ENCODE data around the gene GRIK1.

Gene GRIK1

DNA sequence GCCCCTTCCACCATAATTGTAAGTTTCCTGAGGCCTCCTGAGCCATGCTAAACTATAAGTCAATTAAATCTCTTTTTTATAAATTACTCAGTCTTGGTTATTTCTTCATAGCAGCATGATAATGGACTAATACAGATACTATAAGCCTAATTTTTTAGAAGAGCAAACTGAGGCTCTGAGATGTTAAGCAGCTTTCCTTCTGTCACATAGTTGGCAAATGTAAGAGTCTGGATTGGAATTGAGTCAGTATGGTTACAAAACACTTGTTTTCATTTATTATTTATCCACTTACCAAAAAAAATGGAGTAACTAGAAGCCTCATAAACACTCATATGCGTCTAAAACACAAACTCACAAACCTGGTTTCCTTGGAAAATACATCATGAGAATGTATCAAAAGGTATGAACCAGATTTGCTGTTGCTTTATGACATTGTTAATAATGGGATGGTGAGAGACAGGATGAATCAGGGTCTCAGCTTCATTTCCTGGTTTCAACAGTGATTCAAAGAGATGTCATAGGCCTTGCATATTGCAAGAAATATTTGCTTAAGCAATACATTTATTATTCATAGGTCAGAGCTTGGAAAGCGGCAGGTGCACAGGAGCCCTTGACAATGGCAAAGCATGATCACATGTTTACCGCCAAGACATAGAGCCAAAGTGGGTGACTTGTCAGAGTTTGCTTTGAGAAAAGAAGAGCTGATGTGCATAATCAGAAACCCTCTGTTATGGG, 221.5 kb downstream of the GRIK1 start:
- no peak for DNase-seq (ENCODE audit: low read depth)

DNA sequence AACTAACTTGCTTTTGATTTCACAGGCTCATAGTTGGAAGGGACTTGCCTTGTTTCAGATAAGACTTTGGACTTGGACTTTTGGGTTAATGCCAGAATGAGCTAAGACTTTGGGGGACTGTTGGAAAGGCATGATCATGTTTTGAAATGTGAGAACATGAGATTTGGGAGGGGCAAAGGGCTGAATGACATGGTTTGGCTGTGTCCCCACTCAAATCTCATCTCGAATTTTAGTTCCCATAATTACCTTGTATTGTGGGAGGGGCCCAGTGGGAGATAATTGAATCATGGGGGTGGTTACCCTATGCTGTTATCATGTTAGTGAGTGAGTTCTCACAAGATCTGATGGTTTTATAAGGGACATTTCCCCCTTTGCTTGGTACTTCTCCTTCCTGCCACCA, 222.1 kb downstream of the GRIK1 start:
- no peak for DNase-seq (ENCODE audit: low read depth)

DNA sequence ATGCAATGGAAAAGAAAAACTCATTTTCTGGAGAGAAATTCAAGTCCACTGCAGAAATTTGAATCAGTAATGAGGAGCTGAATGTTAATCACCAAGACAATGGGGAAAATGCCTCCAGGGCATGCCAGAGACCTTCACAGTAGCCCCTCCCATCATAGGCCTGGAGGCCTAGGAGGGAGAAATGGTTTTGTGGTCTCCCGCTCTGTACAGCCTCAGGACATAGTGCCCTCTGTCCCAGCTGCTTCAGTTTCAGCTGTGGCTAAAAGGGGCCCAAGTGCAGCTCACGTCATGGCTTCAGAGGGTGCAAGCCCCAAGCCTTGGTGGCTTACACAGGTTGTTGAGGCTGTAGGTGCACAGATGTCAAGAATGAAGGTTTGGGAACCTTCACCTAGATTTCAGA, 223.0 kb downstream of the GRIK1 start:
- DNase-seq (ENCODE audit: low read depth): no peak

DNA sequence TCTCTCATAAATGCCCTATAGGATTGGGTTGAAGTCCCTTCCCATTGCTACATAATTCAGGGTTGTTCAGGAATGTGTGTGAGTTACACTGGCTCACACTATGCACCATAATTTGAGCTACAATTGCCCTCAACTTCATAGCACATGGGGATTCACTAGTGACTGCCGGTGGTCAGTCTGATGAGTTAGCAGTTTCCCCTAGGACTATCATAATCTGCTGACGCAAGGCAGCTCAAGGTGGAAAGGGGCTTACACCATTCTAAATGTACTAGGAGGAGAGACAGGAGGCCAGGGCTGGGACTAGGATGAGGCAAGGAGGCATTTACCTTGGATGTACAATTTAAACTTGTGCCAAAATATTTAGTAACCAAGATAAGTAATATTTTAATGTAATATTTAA, 224.7 kb downstream of the GRIK1 start:
- no peak for DNase-seq (ENCODE audit: low read depth)

DNA sequence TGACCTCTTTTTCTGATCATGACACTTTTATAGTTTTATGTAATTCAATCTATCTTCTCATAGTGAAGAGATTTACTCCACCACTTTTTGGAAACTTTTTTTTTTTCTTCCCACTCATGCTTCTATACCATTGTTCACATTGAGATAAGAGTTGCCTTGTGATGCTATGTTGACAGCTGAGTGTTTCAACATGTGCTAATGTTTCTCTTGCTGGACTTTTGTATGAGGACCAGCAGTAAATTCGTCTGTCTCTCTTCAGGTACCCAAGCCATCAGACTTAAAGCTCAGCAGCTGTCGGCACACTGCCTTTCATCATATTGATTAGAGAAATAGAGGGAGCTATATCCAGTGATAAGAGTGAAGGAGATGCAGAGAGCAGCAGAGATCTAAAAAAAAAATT, 227.0 kb downstream of the GRIK1 start:
- no peak for DNase-seq (ENCODE audit: low read depth)

DNA sequence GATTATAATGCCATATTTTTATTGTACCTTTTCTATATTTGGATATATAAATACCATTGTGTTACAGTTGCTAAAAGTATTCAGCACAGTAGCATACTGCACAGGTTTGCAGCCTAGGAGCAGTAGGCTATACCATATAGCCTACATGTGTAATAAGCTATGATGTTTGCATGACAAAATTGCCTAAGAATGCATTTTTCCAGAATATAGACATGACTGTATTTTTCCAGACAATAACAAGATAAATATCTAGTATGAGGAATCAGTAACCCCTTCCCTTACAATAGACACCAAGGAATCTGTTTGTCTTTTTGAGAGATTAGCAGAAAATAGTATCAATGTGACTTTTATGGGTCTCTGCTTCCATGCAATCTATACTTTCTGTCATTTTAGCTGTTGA, 228.6 kb downstream of the GRIK1 start:
- DNase-seq (ENCODE audit: low read depth): no peak

DNA sequence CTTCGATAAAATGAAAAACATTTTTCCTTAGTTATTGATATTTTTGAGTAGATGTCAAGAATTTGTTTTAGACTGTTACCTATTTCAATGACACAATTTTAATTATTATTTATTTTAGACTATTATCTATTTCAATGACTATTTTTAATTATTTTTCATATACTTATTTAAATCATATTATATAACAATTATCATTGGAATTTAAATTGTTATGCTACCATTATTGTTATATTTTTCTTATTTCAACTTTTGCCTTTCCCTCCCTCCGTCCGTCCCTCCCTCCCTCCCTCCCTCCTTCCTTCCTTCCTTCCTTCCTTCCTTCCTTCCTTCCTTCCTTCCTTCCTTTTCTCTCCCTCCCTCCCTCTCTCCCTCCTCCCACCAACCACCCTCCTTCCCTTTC, 229.3 kb downstream of the GRIK1 start:
- no peak for DNase-seq (ENCODE audit: low read depth)

DNA sequence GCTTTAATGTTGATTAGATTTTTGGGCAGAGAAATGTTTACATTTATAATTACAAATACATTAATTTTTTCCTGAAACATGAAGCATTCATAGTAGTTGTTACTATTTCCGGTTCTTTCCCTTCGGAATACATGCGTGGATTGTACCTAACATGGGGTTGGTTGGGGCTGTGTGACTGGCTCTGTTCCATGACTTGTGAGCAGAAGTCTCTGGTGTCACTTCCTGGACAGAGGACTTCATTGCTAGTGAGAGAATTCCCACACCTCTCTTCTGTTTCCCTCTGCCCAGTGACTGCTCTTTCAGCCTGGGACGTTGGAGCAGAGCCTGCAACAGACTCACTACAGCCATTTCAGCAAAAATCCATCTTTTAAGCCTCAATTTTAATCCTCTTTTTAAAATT, 231.4 kb downstream of the GRIK1 start:
- DNase-seq (ENCODE audit: low read depth): no peak

DNA sequence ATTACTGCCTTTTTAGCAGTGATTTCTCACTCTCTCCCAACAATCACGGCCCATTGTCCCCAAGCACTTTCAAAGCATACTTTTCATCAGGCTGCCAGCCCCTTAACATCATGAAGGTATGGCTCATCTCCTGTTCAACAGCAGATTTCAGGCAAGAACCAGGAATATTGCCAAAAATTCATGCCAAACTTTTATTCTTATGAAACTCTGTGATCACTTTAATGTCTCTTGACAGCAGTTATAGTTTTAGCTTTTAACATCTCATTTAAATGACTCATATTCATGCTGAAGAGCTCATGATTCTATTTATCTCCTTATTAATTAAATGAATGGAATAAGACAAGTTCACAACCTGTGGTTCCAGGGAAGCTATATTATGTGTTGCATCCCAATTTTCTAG, 235.1 kb downstream of the GRIK1 start:
- no peak for DNase-seq (ENCODE audit: low read depth)

DNA sequence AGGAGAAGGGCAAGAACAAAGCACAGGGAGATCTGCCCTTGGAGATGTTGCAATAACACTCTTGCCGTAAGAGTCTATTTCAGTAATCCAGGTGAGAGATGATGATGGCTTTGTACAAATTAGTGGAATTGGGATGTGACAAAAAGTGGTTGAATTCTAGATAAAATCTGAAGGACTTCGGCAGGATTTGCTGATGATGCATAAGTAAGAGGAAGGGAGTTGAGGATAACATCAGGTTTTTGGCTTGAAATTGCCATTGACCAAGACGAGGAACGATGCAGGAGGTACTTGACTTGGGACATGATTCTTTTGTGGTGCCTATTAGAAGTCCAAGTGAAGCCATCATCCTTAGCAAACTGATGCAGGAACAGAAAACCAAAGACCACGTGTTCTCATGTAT, 238.1 kb downstream of the GRIK1 start:
- DNase-seq (ENCODE audit: low read depth): no peak

DNA sequence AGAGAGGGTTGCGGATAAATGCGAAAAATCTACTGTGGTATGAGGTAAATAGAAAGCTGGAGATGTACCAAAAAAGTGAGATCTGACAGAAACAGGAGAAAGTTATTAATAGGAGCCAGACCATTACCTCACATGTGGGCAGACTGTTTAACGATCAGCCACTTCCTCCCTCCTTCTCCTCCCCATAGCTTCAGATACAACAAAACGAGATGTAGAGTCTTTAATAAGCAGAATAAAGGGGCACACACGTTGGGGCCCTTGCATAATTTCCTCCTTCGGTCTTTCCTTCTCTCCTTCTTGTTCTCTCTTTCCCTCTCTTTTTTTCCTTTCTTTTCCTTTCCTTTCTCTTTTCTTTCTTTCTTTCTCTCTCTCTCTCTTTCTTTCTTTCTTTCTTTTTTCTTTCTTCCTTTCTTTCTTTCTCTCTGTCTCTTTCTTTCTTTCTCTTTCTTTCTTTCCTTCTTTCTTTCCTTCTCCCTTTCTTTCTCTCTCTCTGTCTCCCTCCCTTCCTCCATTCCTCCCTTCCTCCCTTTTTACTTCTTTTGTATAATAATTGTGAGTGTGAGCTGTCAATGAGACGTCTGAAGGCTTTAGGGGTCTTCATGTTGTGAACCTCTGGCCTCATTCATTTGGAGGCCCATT, 242.1 kb downstream of the GRIK1 start:
- no peak for DNase-seq (ENCODE audit: low read depth)

DNA sequence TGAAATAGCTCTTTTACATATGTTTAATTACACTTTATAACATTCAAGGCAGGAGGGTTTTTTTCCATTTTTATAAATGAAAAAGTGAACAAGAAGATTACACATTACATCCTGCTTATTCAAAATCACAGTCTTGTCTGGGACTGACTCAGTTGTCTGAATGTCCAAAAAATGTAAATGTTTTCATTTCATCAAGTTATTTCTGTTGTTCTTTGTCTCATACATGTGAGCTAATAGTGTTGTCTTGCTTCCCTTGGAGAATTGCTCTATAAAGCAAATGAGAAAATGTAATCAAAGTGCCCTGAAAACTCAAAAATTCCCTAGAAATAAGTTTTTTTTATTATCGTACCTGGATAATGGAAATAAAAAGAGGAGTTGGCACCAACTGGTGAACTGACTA, 242.9 kb downstream of the GRIK1 start:
- DNase-seq (ENCODE audit: low read depth): no peak

DNA sequence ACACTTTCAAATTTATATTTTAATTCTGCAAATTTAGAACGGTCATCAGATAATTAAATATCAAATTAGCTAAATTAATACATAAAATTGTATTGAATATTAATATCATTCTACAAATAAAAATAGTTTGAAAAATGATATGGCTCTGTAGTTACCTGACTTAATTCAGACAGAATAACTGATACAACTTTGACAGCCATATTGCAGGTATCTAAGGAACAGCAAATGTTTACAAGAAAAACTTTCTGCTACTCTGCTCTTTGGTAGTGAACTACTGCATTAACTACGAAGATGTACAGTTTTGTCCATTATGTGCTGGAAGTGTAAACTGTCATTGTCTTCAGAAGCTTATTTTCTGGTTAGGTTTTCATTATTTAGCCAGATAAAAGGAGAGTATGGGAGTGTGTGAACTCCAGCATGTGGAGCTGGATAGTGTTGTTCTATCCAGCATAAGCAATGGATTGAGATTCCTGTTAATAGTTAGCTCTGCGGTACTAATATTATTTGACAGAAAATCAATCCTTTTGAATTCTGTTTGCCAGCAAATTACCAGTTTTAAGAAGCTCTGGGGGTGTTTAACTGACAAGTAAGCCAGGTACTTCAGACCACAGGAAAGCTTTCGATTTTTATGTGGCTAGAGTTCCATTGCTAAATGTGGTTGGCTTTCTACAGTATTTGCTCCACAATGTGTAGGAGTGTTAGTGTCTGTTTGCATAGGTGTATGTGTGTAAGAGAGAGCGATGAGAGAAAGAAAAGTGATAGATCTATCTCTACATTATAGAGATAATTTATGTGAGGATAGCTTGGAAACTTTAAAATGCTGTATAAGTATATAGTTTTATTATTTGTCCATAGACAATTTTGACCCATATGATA, 247.9 kb downstream of the GRIK1 start:
- DNase-seq (ENCODE audit: low read depth): no peak

DNA sequence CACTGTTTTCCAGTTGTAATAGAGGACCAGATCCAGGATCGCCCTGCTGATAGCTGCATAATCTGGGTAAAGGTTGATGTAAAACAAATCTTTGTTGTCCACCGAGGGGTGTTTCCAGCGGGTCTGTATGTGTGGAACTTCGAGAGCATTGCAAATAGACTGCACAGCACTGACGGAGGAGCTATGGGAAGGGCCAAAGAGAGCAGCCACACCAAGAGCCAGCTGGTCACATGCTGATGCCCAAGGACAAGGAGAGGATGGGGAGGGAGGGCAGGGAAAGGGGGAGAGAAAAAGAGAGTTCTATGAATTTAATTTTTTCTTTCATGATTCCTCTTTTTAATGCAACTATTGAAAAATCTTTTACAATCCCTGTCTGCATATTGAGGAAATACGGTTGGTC, 250.0 kb downstream of the GRIK1 start:
- DNase-seq (ENCODE audit: low read depth): no peak

DNA sequence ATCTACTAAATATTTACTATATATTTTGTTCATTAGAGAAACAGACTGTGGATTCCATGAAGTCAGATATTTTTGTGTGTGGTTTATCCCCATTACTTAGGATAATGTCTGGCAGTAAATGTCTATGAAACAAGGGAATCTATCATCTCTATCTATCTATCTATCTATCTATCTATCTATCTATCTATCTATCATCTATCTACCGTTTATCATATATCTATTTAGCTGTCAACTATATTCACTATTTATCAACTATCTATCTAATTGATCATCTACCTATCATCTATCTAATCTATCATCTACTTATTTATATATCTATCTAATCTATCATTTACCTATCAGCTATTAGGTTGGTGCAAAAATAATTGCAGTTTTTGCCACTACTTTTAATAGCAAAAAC, 255.7 kb downstream of the GRIK1 start:
- no peak for DNase-seq (ENCODE audit: low read depth)

DNA sequence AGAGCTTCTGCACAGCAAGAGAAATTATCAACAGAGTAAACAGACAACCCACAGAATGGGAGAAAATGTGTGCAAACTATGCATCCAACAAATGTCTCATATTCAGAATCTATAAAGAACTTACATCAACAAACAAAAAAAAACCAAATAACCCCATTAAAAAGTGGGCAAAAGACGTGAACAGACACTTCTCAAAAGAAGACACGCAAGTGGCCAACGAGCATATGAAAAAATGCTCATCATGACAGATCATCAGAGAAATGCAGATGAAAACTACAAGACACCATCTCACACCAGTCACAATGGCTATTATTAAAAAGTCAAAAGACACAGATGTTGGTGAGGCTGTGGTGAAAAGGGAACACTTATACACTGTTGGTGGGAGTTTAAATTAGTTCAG, 257.0 kb downstream of the GRIK1 start:
- DNase-seq (ENCODE audit: low read depth): no peak

DNA sequence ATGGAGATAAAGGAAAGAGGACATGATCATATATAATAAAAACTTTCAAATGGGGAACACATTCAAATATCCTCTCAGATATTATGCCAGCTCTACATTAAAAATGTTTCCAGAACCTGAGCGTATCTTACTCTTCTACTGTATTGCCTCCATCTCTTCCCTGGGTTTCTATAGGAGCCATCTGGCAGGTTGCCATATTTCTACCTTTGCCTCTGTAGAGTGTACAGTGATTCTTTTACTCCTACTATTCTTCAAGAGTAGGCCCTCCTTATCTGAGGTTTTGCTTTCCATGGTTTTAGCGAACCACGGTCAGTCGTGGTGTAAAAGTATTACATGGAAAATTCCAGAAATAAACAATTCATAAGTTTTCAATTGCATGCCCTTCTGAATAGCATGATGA, 259.5 kb downstream of the GRIK1 start:
- DNase-seq (ENCODE audit: low read depth): no peak

DNA sequence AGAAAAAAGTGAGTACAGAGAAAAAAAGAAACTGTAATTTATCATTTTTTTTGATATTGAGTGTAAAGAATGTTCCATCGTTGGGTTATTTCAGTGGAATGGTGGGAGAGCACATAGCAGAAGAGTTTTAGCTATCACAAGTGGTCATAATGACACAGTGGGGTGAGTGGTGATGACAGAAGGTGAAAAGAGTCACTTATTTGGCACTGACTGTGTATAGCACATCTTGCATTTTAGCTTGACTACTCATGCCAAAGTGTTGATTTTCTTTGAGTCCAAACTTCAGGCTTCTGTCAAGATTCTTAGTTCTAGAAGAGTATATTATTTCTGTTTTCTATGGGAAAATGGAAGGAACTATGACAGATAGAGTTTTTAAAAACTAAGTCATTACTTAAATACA, 261.2 kb downstream of the GRIK1 start:
- no peak for DNase-seq (ENCODE audit: low read depth)

DNA sequence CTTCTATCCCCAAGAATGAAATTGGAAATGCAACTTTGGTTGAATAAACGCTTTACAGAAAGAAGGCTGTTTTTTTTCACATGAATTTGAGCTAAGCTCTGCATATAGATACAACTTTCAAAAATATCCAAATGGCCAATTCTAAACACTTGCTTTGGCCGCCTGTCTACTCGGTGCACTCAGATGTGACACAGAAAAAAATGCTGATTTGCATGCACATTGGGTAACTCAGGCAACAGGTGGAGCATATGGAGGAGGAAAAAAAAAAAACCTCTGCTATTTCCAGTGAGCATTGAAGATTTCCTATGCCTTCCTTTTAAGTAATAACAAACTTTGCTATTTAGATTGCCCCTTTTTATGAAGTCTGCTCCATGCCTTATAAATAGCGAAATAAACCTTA, 262.5 kb downstream of the GRIK1 start:
- DNase-seq (ENCODE audit: low read depth): no peak

DNA sequence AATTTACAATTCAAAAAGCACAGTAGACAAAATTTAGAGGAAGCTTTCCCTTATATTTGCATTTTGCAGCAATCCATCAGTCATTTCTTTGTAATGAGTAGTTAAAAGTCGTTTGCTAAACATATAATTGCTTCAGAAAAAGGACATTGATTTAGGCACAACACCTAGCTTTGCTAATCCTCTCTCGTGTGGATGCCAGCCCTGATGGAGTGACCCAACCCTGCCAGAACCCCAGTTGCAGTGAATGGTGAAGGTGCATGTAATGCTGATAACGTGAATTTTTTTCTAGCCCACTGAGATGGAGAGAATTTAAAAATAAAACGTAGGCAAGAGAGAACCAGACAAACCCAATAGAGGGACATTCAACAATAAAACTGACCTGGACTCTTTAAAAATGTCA, 263.4 kb downstream of the GRIK1 start:
- DNase-seq (ENCODE audit: low read depth): no peak

DNA sequence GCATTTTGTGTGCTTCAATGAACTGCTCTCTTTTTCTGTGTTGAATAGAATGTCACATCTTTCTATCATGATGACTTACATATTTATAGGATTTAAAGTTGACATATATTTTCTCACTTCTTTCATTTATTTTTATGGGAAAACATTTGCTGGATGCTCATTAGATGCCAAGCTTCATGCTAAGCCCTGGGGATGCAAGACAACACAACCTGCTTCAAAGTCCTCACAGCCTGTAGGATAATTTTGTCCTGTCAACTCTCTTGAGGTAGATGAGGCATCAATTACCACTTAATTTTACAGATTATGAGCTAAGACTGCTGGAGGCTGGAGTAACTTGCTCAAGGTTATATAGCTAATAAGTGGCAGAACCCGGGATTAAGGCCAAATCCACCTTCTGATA, 264.3 kb downstream of the GRIK1 start:
- no peak for DNase-seq (ENCODE audit: low read depth)

DNA sequence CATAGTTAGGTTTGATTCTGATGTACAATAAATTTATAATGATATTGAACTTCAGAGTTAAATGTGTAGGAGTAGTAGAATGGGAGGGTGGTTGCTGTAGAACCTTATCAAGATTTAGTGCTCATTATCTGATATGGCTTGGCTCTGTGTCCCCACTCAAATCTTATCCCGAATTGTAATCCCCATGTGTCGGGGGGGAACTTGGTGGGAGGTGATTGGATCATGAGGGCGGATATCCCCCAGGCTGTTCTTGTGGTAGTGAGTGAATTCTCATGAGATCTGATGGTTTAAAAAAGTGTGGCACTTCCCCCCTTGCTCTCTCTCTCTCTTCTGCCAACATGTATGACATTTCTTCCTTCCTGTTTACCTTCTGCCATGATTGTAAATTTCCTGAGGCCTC, 265.5 kb downstream of the GRIK1 start:
- no peak for DNase-seq (ENCODE audit: low read depth)

DNA sequence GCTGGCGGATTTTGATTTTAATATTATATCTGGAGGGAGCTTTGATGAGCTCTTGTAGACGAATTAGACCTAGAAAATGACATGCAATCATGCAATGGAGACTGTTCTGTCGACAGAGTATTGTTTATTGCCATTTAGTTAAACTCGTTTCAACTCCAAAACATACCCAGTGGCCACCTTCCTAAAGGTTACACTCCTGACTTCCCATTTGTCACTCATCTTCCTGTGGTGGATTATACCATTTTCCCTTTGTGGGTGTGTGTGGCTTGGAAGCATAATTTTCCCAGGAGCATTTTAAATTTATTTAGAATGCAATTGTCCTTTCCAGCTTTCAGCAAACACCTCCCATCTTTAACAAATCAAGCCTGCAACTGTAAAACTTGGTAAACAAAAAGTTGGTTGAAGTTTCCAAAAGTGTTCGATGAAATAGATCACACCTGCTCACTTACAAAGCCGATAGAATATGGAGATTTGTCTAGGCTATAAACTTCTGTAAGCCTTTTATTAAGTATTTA, 266.6 kb downstream of the GRIK1 start:
- no peak for DNase-seq (ENCODE audit: low read depth)
